Stomach (tissue), 9 donors: Measurements from ENCODE around the gene CYP4F3. TPM values are rescaled to one million over a fixed set of nuclear protein-coding genes. Genes with fewer than 3 reads are reported as not detected.
A peak's percentile ranks its signal among the peaks of the same experiment; 100 is the strongest.

Source experiments
- DNase-seq, 2 donors: peaks; one replicate each; pipeline versions ENCODE4 v3.0.0 to v3.0.0-alpha.2; 2013 to 2019
- H3K27ac ChIP-seq, 5 donors: fragments of 200-600 bp in 4 of 5; sonication (generic) in 4 of 5; one replicate each; pipeline ENCODE4 v1.5.1; 2013 to 2019; ENCODE audit warnings: mild to moderate bottlenecking in 1 of 5, moderate library complexity in 1 of 5
- H3K27me3 ChIP-seq, 3 donors: fragments of 200-600 bp; sonication (generic); one replicate each; pipeline ENCODE4 v1.5.1; 2017 to 2019; ENCODE audit warnings: mixed run types in 1 of 3
- H3K36me3 ChIP-seq, 4 donors: fragments of 200-600 bp; sonication (generic); 1 replicate in 3 of 4; 2 replicates in 1 of 4; pipeline ENCODE4 v1.5.1; 2016 to 2019
- H3K4me1 ChIP-seq, 4 donors: fragments of 200-600 bp; sonication (generic); one replicate each; pipeline ENCODE4 v1.5.1; 2016 to 2019
- H3K4me3 ChIP-seq, 4 donors: fragments of 200-600 bp; sonication (generic) in 3 of 4; one replicate each; pipeline ENCODE4 v1.5.1; 2016 to 2019; ENCODE audit warnings: mild to moderate bottlenecking in 1 of 4
- H3K9me3 ChIP-seq, 4 donors: fragments of 200-600 bp; sonication (generic); one replicate each; pipeline ENCODE4 v1.5.1; 2016 to 2019
- EP300 ChIP-seq: sonication (generic); formaldehyde crosslinking; IDR thresholded peaks from one replicate; pipeline ENCODE4 v1.6.1; 2017; ENCODE audit warnings: antibody characterized with exemption
- POLR2A ChIP-seq, 4 donors: fragments of 450-650 bp; IDR thresholded peaks; one replicate each; pipeline ENCODE4 v1.6.1; 2016; ENCODE audit warnings: antibody characterized with exemption in 4 of 4, control low read depth in 2 of 4, mild to moderate bottlenecking in 1 of 4, moderate library complexity in 1 of 4
- POLR2AphosphoS5 ChIP-seq, 3 donors: sonication (generic); formaldehyde crosslinking; IDR thresholded peaks; one replicate each; pipeline ENCODE4 v1.6.1; 2016; ENCODE audit warnings: antibody characterized with exemption in 3 of 3
- WGBS, 5 donors: extraction: QIAGEN DNeasy Blood & Tissue Kit in 3 of 5; methylation state at CpG; one replicate each; pipeline versions ENCODE4 v1.1.5 to v1.1.7; 2013 to 2018; 5-methylcytosine and 5-hydroxymethylcytosine counted together
- intact Hi-C: fragments of 100-400 bp; cut with DNase I; formaldehyde crosslinking; loops from one replicate; pipeline ENCODE4 v1.15.1; 2023; ENCODE audit warnings: low total_unique reads
- polyA plus RNA-seq, 3 donors: library from polyadenylated mRNA; stranded (reverse); fragments of 200-250 nt; gene quantifications; one replicate each; pipeline ENCODE4 v1.2.3, GENCODE V29; 2013
- total RNA-seq, 5 donors: library from RNA; depleted of rRNA; stranded (reverse); fragments of >200 nt; gene quantifications; one replicate each; pipeline versions ENCODE4 v1.1.0 to v1.2.3, GENCODE V29; 2014 to 2016
- TF ChIP-seq, protein P1 (sequence below), 7 experiments: fragments of 450-650 bp in 4 of 7; fragments of 200-600 bp in 3 of 7; sonication (generic) in 3 of 7; IDR thresholded peaks; one replicate each; pipeline ENCODE4 v1.5.1; 2016 to 2019; ENCODE audit warnings: antibody characterized with exemption in 7 of 7, control low read depth in 2 of 7, mild to moderate bottlenecking in 1 of 7
- donor health status: healthy with polysubstance abuse.
- donor health status: Bipolar disorder and iron deficiency.
- donor health status: healthy.

Gene CYP4F3
- total and polyA plus RNA-seq, 8 donors: 0.25 to 100 (median 5.4) TPM

DNA sequence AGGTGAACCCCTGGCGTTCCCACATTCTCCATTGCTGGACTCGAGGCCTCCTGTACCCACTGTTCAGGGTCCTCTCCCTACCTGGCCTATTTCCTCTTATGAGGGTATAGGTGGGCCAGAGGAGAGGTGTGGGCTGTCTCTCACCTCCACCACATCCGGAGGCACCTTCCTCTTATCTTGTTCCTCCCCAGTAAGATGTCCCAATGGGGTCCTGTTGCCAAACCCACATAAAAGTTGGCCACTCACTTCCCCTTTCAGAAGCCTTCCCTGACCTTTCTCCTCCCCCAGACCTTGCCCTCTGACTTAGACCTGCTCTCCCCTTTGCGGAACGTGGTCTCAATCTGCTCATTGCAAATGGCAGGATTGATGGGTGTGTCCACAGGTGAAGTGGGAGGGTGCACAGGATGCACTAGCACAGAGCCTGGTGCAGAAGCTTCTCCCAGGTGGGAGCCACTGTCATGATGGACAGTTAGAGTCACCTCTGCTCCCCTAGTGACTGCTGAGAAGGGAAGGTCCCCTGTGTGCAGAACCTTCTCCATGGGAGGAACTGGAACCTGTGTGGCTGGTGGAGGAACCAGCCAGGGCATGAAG, 1.3 kb downstream of the CYP4F3 start:
- intact Hi-C loops: no loop called here
- Histone ChIP-seq H3K9me3 (no peaks in the 10 kb centered on the region), H3K4me1 (peaks cover 7 to 21% (median 12%) of the 10 kb centered on the region in 4 donors), H3K27me3 (peaks cover 0 to 16% (median 0%) of the 10 kb centered on the region in 3 donors), H3K36me3 (no peaks in the 10 kb centered on the region), H3K27ac (peak overlapping the region in 4 of 5 donors; percentile 60 to 76 (median 72)), H3K4me3 (no peak overlapping the region)
- WGBS, 5 donors: 69 to 81% (median 79%) methylated on average over 5 of the region's 5 CpGs
- DNase-seq: no peak
- TF ChIP-seq, protein P1, sequence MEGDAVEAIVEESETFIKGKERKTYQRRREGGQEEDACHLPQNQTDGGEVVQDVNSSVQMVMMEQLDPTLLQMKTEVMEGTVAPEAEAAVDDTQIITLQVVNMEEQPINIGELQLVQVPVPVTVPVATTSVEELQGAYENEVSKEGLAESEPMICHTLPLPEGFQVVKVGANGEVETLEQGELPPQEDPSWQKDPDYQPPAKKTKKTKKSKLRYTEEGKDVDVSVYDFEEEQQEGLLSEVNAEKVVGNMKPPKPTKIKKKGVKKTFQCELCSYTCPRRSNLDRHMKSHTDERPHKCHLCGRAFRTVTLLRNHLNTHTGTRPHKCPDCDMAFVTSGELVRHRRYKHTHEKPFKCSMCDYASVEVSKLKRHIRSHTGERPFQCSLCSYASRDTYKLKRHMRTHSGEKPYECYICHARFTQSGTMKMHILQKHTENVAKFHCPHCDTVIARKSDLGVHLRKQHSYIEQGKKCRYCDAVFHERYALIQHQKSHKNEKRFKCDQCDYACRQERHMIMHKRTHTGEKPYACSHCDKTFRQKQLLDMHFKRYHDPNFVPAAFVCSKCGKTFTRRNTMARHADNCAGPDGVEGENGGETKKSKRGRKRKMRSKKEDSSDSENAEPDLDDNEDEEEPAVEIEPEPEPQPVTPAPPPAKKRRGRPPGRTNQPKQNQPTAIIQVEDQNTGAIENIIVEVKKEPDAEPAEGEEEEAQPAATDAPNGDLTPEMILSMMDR (IDR thresholded peaks at IDR 0.05): no peak
- TF ChIP-seq POLR2AphosphoS5 (IDR thresholded peaks at IDR 0.05) (no peak), EP300 (no peak), POLR2A (IDR thresholded peaks at IDR 0.05) (no peak)

DNA sequence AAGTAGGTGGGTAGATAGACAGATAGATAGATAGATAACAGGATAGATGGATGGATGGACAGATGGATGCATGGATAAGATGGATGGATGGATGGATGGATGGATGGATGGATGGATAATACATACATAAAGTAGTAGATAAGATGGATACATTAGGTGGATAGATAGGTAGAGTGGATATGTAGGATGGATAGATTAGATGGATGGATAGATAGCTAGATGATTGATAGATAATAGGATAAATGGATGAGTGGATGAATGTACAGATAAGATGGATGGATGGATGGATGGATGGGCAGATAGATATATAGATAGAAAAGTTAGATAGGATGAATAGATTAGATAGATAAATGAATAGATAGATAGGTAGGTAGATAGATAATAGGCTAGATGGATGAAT, 2.1 kb downstream of the CYP4F3 start:
- Histone ChIP-seq H3K4me3 (no peak overlapping the region), H3K36me3 (no peaks in the 10 kb centered on the region), H3K9me3 (no peaks in the 10 kb centered on the region), H3K27me3 (peaks cover 0 to 18% (median 0%) of the 10 kb centered on the region in 3 donors), H3K27ac (no peak overlapping the region), H3K4me1 (peaks cover 7 to 21% (median 12%) of the 10 kb centered on the region in 4 donors)
- intact Hi-C loops: no loop called here
- DNase-seq: no peak
- TF ChIP-seq, protein P1 (IDR thresholded peaks at IDR 0.05): no peak

DNA sequence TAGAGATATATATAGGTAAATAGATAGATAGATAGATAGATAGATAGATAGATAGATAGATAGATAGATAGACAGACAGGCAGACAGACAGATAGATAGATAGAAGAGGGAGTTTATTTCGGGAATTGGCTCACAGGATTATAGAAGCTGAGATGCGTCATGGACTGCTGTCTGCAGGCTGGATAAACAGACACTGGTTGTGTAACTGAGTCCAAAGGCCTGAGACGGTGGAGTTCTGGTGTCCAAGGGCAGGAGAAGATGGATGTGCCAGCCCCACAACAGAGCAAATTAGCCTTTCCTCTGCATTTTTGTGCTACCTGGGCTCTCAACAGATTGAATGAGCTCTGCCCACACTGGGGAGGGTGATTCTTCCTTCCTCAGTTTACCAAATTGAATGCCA, 2.7 kb downstream of the CYP4F3 start:
- DNase-seq: no peak

DNA sequence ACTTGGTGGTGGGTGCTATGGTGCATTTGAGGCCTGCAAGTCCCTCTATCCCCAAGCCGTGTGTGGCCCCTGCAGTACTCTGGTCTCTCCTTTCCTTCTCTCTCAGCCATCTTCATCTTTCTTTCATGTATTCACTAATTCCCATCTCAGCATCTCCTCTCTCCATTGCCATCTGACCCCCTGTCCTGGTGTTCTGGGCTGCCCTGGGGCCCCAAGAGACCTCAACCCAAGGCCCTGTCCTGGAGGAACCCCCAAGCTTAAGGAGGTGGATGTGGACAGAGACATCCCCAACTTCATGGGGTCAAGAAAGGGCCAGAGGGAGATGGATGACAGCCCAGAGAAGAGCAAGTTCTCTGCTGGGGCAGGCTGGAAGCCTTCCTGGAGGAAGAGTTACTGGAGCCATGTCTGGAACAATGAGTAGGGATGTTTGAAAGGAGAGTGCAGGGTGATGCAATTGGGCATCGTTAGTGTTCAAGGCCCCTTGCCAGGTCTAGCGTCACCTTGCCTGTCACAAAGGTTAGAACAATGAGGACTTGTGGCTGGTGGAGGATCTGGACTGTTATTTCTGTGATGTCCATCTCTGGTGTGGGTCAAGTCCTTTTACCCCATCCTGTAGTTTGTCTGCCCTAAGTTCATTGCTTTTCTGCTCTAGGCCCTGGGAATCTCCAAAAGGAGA, 3.5 kb downstream of the CYP4F3 start:
- no peak for DNase-seq
- H3K27me3 ChIP-seq: peaks cover 0 to 18% (median 0%) of the 10 kb centered on the region in 3 donors
- no peak overlapping the region for H3K27ac ChIP-seq
- H3K36me3 ChIP-seq: no peaks in the 10 kb centered on the region
- no peak for TF ChIP-seq EP300
- no peak for TF ChIP-seq POLR2A (IDR thresholded peaks at IDR 0.05)
- no peak overlapping the region for H3K4me3 ChIP-seq
- WGBS, 5 donors: 74 to 93% (median 86%) methylated on average over 3 of the region's 3 CpGs
- H3K9me3 ChIP-seq: no peaks in the 10 kb centered on the region
- H3K4me1 ChIP-seq: peaks cover 7 to 21% (median 12%) of the 10 kb centered on the region in 4 donors
- intact Hi-C loops: no loop called here

More for the DNA sequence above, 2.7 kb downstream of the CYP4F3 start:
- Histone ChIP-seq H3K9me3 (no peaks in the 10 kb centered on the region), H3K36me3 (no peaks in the 10 kb centered on the region), H3K27ac (no peak overlapping the region), H3K4me3 (no peak overlapping the region), H3K4me1 (peaks cover 7 to 21% (median 12%) of the 10 kb centered on the region in 4 donors), H3K27me3 (peaks cover 0 to 18% (median 0%) of the 10 kb centered on the region in 3 donors)
- TF ChIP-seq EP300 (no peak), POLR2AphosphoS5 (IDR thresholded peaks at IDR 0.05) (no peak), POLR2A (IDR thresholded peaks at IDR 0.05) (no peak)
- TF ChIP-seq, protein P1 (IDR thresholded peaks at IDR 0.05): no peak
- intact Hi-C loops: no loop called here
- WGBS, 5 donors: 74 to 88% (median 79%) methylated on average over 3 of the region's 3 CpGs

DNA sequence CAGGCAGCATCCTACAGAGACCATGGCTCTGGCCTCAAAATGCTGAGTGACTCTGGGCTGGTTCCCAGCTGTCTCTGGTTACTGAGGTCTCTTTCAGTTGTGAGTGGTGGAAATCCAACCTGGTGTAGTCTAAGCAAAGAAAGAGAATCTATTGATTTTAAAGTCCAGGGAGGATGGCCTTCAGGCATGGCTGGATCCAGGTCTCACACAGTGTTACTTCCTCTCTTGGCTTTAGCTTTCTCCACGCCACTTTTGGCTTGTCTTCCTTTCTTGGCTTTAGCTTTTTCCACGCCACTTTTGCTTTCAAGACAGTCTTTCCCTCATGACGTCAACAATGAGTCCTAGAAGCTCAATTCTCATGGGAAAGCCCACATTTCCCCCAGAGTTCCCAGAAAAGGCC, 4.1 kb downstream of the CYP4F3 start:
- TF ChIP-seq EP300: no peak
- TF ChIP-seq, protein P1 (IDR thresholded peaks at IDR 0.05): no peak
- TF ChIP-seq POLR2A (IDR thresholded peaks at IDR 0.05): no peak
- TF ChIP-seq POLR2AphosphoS5 (IDR thresholded peaks at IDR 0.05): no peak
- peaks cover 7 to 20% (median 11%) of the 10 kb centered on the region in 4 donors for H3K4me1 ChIP-seq
- intact Hi-C loops: no loop called here
- no peaks in the 10 kb centered on the region for H3K36me3 ChIP-seq
- no peak overlapping the region for H3K27ac ChIP-seq
- H3K9me3 ChIP-seq: no peaks in the 10 kb centered on the region
- no peak for DNase-seq
- WGBS, 5 donors: 53 to 75% (median 72%) methylated on average over 3 of the region's 3 CpGs
- peaks cover 0 to 18% (median 0%) of the 10 kb centered on the region in 3 donors for H3K27me3 ChIP-seq
- H3K4me3 ChIP-seq: no peak overlapping the region
